MCF 10A (cell line): Measurements from ENCODE around the gene RBM14. TPM values are rescaled to one million over a fixed set of nuclear protein-coding genes. Genes with fewer than 3 reads are reported as not detected.

ENCODE experiments used
- BruUV-seq: library from RNA; stranded (reverse); fragments of 400-500 nt; replicated peaks from 2 replicates; lab custom pipeline; 2021; lab: Mats Ljungman, UMichigan
- CTCF ChIA-PET: fragments of 300-600 bp; sonication (Branson Sonifier 250); formaldehyde crosslinking; extraction: SDS; loops from one replicate; lab custom pipeline; 2021; ENCODE audit warnings: antibody characterized with exemption, inconsistent platforms; lab: Yijun Ruan, JAX
- POLR2A ChIA-PET: fragments of 300-600, 350-650 bp; sonication (Branson Sonifier 250); formaldehyde crosslinking; extraction: SDS; loops from one replicate; lab custom pipeline; 2020; ENCODE audit warnings: antibody characterized with exemption, inconsistent platforms; lab: Yijun Ruan, JAX
- DNase-seq: peaks from one replicate; pipeline ENCODE4 v3.0.0-alpha.2; 2018; ENCODE audit not compliant: unreplicated experiment
- H3K27ac Mint-ChIP-seq: one replicate; pipeline ENCODE4 v1.8.0; 2022; ENCODE audit warnings: mild to moderate bottlenecking, low read depth, mixed read lengths; ENCODE audit not compliant: unreplicated experiment
- H3K27me3 Mint-ChIP-seq: one replicate; pipeline ENCODE4 v1.8.0; 2022; ENCODE audit warnings: mixed read lengths; ENCODE audit not compliant: insufficient read depth, unreplicated experiment
- H3K36me3 Mint-ChIP-seq: one replicate; pipeline ENCODE4 v1.8.0; 2022; ENCODE audit warnings: mild to moderate bottlenecking, moderate library complexity, mixed read lengths; ENCODE audit not compliant: insufficient read depth, unreplicated experiment
- H3K4me1 Mint-ChIP-seq: one replicate; pipeline ENCODE4 v1.8.0; 2022; ENCODE audit warnings: mixed read lengths; ENCODE audit not compliant: insufficient read depth, unreplicated experiment
- H3K4me3 Mint-ChIP-seq: one replicate; pipeline ENCODE4 v1.8.0; 2022; ENCODE audit warnings: mild to moderate bottlenecking, moderate library complexity, mixed read lengths; ENCODE audit not compliant: unreplicated experiment
- H3K9me3 Mint-ChIP-seq: one replicate; pipeline ENCODE4 v1.8.0; 2022; ENCODE audit warnings: mixed read lengths; ENCODE audit not compliant: unreplicated experiment
- intact Hi-C: fragments of 100-400 bp; cut with micrococcal nuclease; formaldehyde crosslinking; loops from 2 replicates; pipeline ENCODE4 v1.14.1; 2022
- total RNA-seq: library from RNA; stranded (reverse); gene quantifications from 2 replicates; pipeline ENCODE4 v1.2.3, GENCODE V29; 2022
- TF ChIP-seq, protein P1 (sequence below): fragments of 200-600 bp; IDR thresholded peaks from one replicate; pipeline ENCODE4 v1.8.0; 2022; ENCODE audit warnings: antibody characterized with exemption, mild to moderate bottlenecking; ENCODE audit not compliant: unreplicated experiment

RBM14 gene
- total RNA-seq, 1 experiment from 2014 or later: 78.1 TPM

DNA sequence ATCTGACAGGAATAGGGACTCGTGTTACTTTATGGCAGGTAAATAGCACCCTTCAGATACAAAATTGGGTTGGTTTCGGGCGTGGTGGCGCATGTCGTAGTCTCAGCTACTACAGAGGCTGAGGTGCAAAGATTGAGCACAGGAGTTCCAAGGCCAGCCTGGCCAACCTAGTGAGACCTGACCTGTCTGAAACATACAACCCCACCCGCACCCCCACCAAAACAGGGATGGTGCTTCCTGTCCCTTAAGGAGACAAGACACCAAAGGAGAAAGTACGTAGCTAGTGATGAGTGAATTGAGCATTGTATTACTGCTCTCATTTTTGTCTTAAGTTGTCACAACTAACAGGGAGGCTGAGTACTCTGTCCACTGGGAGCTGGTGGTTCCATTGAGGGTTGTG is 36.2 kb downstream of the RBM14 start:
- ChIA-PET POLR2A (interaction anchor here (0.6 to 2.6 kb wide), 6 partner anchors 11 to 119 kb away, joined by 3 to 26 read pairs (median 3); partner anchors contain the start of genes RBM4, RBM4B and ZDHHC24), CTCF (no interaction called here)
- H3K27ac Mint-ChIP-seq: no peak overlapping the region
- H3K27me3 Mint-ChIP-seq: no peaks in the 10 kb centered on the region
- H3K36me3 Mint-ChIP-seq: peaks cover 91% of the 10 kb centered on the region
- TF ChIP-seq, protein P1, sequence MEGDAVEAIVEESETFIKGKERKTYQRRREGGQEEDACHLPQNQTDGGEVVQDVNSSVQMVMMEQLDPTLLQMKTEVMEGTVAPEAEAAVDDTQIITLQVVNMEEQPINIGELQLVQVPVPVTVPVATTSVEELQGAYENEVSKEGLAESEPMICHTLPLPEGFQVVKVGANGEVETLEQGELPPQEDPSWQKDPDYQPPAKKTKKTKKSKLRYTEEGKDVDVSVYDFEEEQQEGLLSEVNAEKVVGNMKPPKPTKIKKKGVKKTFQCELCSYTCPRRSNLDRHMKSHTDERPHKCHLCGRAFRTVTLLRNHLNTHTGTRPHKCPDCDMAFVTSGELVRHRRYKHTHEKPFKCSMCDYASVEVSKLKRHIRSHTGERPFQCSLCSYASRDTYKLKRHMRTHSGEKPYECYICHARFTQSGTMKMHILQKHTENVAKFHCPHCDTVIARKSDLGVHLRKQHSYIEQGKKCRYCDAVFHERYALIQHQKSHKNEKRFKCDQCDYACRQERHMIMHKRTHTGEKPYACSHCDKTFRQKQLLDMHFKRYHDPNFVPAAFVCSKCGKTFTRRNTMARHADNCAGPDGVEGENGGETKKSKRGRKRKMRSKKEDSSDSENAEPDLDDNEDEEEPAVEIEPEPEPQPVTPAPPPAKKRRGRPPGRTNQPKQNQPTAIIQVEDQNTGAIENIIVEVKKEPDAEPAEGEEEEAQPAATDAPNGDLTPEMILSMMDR: no peak
- H3K4me3 Mint-ChIP-seq: no peak overlapping the region
- no peak for DNase-seq
- peaks cover 11% of the 10 kb centered on the region for H3K4me1 Mint-ChIP-seq
- no TSS peak for BruUV-seq
- H3K9me3 Mint-ChIP-seq: no peaks in the 10 kb centered on the region
- intact Hi-C loops: no loop called here

DNA sequence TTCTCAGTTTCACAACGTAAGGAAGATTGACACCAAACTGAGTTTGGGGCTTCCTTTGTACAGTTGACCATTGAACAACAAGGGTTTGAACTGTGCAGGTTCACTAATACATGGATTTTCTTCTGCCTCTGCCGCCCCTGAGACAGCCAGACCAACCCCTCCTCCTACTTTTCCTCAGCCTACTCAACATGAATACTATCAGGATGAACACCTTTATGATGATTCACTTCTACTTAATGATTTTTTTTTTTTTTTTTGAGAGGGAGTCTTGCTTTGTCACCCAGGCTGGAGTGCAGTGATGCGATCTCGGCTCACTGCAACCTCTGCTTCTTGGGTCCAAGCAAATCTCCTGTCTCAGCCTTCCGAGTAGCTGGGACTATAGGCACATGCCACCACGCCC is 36.7 kb downstream of the RBM14 start:
- POLR2A ChIA-PET: interaction anchor here (0.7 to 2.6 kb wide), 4 partner anchors 14 to 107 kb away, joined by 3 to 26 read pairs (median 3); partner anchors contain the start of genes RBM4, RBM4B and ZDHHC24
- Mint-ChIP-seq H3K36me3 (peaks cover 91% of the 10 kb centered on the region), H3K4me1 (peaks cover 10% of the 10 kb centered on the region), H3K27ac (no peak overlapping the region), H3K27me3 (no peaks in the 10 kb centered on the region), H3K9me3 (no peaks in the 10 kb centered on the region), H3K4me3 (no peak overlapping the region)
- CTCF ChIA-PET: interaction anchor here (0.7 kb wide), 1 partner anchor 251 kb away, joined by 3 read pairs; no protein-coding TSS in a partner anchor
- no TSS peak for BruUV-seq
- no peak for DNase-seq
- TF ChIP-seq, protein P1: no peak
- intact Hi-C loops: no loop called here

DNA sequence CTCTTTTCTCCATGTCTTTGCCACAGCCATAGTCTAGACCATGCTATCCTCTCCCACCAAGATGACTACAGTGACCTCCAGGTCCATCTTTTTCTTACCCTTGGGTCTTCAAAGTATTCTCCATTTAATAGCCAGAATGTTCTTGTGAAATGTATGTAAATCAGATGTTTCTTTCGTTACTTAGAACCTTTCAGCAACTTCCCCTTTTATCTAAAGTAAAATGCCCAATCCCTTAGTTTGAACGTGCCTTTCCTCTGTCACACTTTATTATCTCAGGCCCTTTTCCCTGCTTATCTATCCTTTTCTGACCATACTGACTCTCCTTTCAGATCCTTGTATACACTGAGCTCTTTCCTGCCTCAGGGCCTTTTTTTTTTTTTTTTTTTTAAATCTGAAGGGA is 43.3 kb downstream of the RBM14 start:
- DNase-seq: no peak
- H3K9me3 Mint-ChIP-seq: no peaks in the 10 kb centered on the region
- H3K4me3 Mint-ChIP-seq: no peak overlapping the region
- ChIA-PET POLR2A (interaction anchor here (0.7 to 1.9 kb wide), 3 partner anchors 13 to 42 kb away, joined by 3 to 6 read pairs (median 6); partner anchors contain the start of gene RBM4), CTCF (interaction anchor here (0.6 to 0.8 kb wide), 2 partner anchors 8 to 11 kb away, joined by 3 to 5 read pairs; no protein-coding TSS in a partner anchor)
- intact Hi-C loops: no loop called here
- peaks cover 76% of the 10 kb centered on the region for H3K36me3 Mint-ChIP-seq
- no peak overlapping the region for H3K27ac Mint-ChIP-seq
- BruUV-seq: no TSS peak
- H3K27me3 Mint-ChIP-seq: no peaks in the 10 kb centered on the region
- TF ChIP-seq, protein P1: no peak
- peaks cover 6% of the 10 kb centered on the region for H3K4me1 Mint-ChIP-seq

DNA sequence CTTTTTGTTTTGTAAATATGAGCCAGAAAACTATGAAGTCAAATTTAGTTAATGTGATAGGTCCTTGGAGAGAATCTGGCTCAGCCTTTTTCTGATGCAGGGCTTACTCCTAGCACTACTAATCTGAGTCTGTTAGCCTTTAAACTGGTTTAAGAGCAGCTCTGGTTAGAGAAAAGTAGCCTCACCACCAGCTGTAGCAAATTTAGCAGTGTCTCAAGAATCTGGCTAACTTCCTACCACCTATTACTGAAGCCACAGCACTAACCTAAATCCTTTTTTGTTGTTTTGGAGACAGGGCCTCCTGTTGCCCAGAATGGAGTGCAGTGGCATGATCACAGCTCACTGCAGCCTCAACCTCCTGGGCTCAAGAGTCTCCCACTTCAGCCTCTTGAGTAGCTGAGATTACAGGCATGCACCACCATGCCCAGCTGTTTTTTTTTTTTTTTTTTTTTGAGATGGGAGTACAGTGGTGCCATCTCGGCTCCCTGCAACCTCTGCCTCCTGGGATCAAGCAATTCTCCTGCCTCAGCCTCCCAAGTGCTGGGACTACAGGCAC is 47.4 kb downstream of the RBM14 start:
- Mint-ChIP-seq H3K36me3 (peaks cover 76% of the 10 kb centered on the region), H3K4me3 (no peak overlapping the region), H3K27me3 (no peaks in the 10 kb centered on the region), H3K27ac (no peak overlapping the region), H3K4me1 (peaks cover 6% of the 10 kb centered on the region), H3K9me3 (no peaks in the 10 kb centered on the region)
- BruUV-seq: no TSS peak
- DNase-seq: no peak
- ChIA-PET CTCF (no interaction called here), POLR2A (interaction anchor here (0.6 to 1.9 kb wide), 8 partner anchors 10 to 191 kb away, joined by 3 to 6 read pairs (median 4); partner anchors contain the start of genes DPP3, RBM14 and RBM4)
- TF ChIP-seq, protein P1: no peak
- intact Hi-C loops: no loop called here
